Measurements from ENCODE around the gene NELL1.

The NELL1 gene

GRCh38 chr11:20634044-20634443 is 35.3 kb upstream of the NELL1 start:
- Histone ChIP-seq H3K36me3 (ENCODE audit: control insufficient read depth, insufficient read depth, low read length) (no peaks in the 10 kb centered on the region), H3K9me3 (ENCODE audit: control insufficient read depth, low read length) (no peaks in the 10 kb centered on the region), H3K27ac (no peak overlapping the region), H3K79me2 (no peaks in the 10 kb centered on the region), H2AFZ (no peak overlapping the region), H3K4me2 (ENCODE audit: low read length) (no peak overlapping the region), H3K4me1 (no peaks in the 10 kb centered on the region), H3K27me3 (ENCODE audit: control insufficient read depth, insufficient read depth, low read length) (no peaks in the 10 kb centered on the region), H3K9ac (no peak overlapping the region), H3K4me3 (ENCODE audit: low read depth, low read length) (no peak overlapping the region)
- TF ChIP-seq, protein P1, sequence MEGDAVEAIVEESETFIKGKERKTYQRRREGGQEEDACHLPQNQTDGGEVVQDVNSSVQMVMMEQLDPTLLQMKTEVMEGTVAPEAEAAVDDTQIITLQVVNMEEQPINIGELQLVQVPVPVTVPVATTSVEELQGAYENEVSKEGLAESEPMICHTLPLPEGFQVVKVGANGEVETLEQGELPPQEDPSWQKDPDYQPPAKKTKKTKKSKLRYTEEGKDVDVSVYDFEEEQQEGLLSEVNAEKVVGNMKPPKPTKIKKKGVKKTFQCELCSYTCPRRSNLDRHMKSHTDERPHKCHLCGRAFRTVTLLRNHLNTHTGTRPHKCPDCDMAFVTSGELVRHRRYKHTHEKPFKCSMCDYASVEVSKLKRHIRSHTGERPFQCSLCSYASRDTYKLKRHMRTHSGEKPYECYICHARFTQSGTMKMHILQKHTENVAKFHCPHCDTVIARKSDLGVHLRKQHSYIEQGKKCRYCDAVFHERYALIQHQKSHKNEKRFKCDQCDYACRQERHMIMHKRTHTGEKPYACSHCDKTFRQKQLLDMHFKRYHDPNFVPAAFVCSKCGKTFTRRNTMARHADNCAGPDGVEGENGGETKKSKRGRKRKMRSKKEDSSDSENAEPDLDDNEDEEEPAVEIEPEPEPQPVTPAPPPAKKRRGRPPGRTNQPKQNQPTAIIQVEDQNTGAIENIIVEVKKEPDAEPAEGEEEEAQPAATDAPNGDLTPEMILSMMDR (IDR thresholded peaks at IDR 0.05) = no peak

GRCh38 chr11:20634781-20635180 is 34.6 kb upstream of the NELL1 start:
- no peak overlapping the region for H3K27ac ChIP-seq
- H3K4me3 ChIP-seq (ENCODE audit: low read depth, low read length) = no peak overlapping the region
- no peaks in the 10 kb centered on the region for H3K27me3 ChIP-seq (ENCODE audit: control insufficient read depth, insufficient read depth, low read length)
- TF ChIP-seq, protein P1 (IDR thresholded peaks at IDR 0.05) = no peak
- no peak overlapping the region for H2AFZ ChIP-seq
- H3K4me2 ChIP-seq (ENCODE audit: low read length) = no peak overlapping the region
- no peaks in the 10 kb centered on the region for H3K36me3 ChIP-seq (ENCODE audit: control insufficient read depth, insufficient read depth, low read length)
- no peak overlapping the region for H3K9ac ChIP-seq
- no peaks in the 10 kb centered on the region for H3K9me3 ChIP-seq (ENCODE audit: control insufficient read depth, low read length)
- H3K4me1 ChIP-seq = no peaks in the 10 kb centered on the region
- H3K79me2 ChIP-seq = no peaks in the 10 kb centered on the region

DNA sequence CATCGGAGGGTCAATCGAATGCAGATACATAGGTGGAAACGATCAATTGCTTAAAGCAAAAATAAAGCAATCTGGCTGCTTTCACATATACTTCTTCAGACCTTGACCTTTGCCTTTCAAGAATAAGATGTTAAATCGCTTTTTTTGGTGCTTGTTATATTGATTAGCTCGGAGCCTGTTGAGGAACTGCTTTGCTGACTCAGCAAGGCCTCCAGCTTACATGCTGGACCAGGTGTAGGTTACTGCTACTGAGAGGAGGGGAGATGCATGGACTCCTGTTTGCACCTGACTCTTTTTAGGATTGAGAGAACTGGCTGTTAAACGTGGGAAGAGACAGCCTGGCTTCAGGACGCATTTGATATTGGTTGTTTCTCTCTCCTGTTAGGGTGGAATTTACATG is 31.3 kb upstream of the NELL1 start:
- Histone ChIP-seq H2AFZ (no peak overlapping the region), H3K27me3 (ENCODE audit: control insufficient read depth, insufficient read depth, low read length) (no peaks in the 10 kb centered on the region), H3K9ac (no peak overlapping the region), H3K9me3 (ENCODE audit: control insufficient read depth, low read length) (no peaks in the 10 kb centered on the region), H3K4me2 (ENCODE audit: low read length) (no peak overlapping the region), H3K4me1 (no peaks in the 10 kb centered on the region), H3K36me3 (ENCODE audit: control insufficient read depth, insufficient read depth, low read length) (no peaks in the 10 kb centered on the region), H3K27ac (no peak overlapping the region), H3K4me3 (ENCODE audit: low read depth, low read length) (no peak overlapping the region), H3K79me2 (no peaks in the 10 kb centered on the region)
- TF ChIP-seq, protein P1 (IDR thresholded peaks at IDR 0.05) = no peak

GRCh38 chr11:20639688-20640087 is 29.7 kb upstream of the NELL1 start:
- TF ChIP-seq, protein P1 (IDR thresholded peaks at IDR 0.05) = no peak

GRCh38 chr11:20640401-20640800 is 29.0 kb upstream of the NELL1 start:
- Histone ChIP-seq H3K27ac (no peak overlapping the region), H2AFZ (no peak overlapping the region), H3K36me3 (ENCODE audit: control insufficient read depth, insufficient read depth, low read length) (no peaks in the 10 kb centered on the region), H3K4me3 (ENCODE audit: low read depth, low read length) (no peak overlapping the region), H3K4me2 (ENCODE audit: low read length) (no peak overlapping the region), H3K27me3 (ENCODE audit: control insufficient read depth, insufficient read depth, low read length) (no peaks in the 10 kb centered on the region), H3K4me1 (no peaks in the 10 kb centered on the region), H3K9me3 (ENCODE audit: control insufficient read depth, low read length) (no peaks in the 10 kb centered on the region), H3K9ac (no peak overlapping the region), H3K79me2 (no peaks in the 10 kb centered on the region)
- TF ChIP-seq, protein P1 (IDR thresholded peaks at IDR 0.05) = no peak

More at GRCh38 chr11:20639688-20640087, 29.7 kb upstream of the NELL1 start:
- H2AFZ ChIP-seq = no peak overlapping the region
- H3K79me2 ChIP-seq = no peaks in the 10 kb centered on the region
- H3K27ac ChIP-seq = no peak overlapping the region
- H3K4me2 ChIP-seq (ENCODE audit: low read length) = no peak overlapping the region
- no peak overlapping the region for H3K9ac ChIP-seq
- H3K9me3 ChIP-seq (ENCODE audit: control insufficient read depth, low read length) = no peaks in the 10 kb centered on the region
- no peak overlapping the region for H3K4me3 ChIP-seq (ENCODE audit: low read depth, low read length)
- H3K4me1 ChIP-seq = no peaks in the 10 kb centered on the region
- no peaks in the 10 kb centered on the region for H3K36me3 ChIP-seq (ENCODE audit: control insufficient read depth, insufficient read depth, low read length)
- H3K27me3 ChIP-seq (ENCODE audit: control insufficient read depth, insufficient read depth, low read length) = no peaks in the 10 kb centered on the region
